HG02884 (cell line): ENCODE measurements around the gene DEPDC5.
A peak's percentile ranks its signal among the peaks of the same experiment; 100 is the strongest.

Experiments used
- ATAC-seq: cut with Tn5 transposase; IDR thresholded peaks from one replicate; pipeline ENCODE4 v1.9.1; 2021; ENCODE audit warnings: mild to moderate bottlenecking, moderate library complexity; ENCODE audit not compliant: unreplicated experiment

The DEPDC5 gene

GRCh38 chr22:31944700-31945442, 191.1 kb downstream of the DEPDC5 start:
- ATAC-seq: peak; percentile 14

DNA sequence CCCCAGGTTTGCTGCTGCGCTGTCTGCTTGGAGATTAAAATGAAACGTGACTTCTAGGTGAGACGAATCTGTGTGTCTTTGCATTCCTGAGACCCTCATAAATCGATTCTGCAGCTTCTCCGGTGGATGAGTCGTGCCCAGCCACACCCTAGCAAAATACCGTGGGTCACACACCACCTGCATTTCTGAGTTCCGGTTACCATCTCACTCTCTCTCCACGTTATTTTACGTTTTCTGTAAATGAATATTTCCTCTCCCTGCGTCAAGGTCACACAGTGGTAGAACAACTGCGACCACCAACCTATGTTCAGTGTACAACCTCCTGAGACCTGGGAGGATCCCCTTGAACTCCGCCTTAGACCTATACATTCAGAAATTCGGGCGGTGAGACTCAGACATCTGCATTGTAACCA, 191.6 kb downstream of the DEPDC5 start:
- ATAC-seq: no peak

GRCh38 chr22:31945971-31946680, 192.3 kb downstream of the DEPDC5 start:
- no peak for ATAC-seq

GRCh38 chr22:31947296-31947695, 193.5 kb downstream of the DEPDC5 start:
- ATAC-seq: no peak

- no peak for ATAC-seq
Observed at GRCh38 chr22:31948002-31948401, 194.2 kb downstream of the DEPDC5 start.

- ATAC-seq: no peak
Observed at GRCh38 chr22:31950226-31950625, 196.4 kb downstream of the DEPDC5 start.

DNA sequence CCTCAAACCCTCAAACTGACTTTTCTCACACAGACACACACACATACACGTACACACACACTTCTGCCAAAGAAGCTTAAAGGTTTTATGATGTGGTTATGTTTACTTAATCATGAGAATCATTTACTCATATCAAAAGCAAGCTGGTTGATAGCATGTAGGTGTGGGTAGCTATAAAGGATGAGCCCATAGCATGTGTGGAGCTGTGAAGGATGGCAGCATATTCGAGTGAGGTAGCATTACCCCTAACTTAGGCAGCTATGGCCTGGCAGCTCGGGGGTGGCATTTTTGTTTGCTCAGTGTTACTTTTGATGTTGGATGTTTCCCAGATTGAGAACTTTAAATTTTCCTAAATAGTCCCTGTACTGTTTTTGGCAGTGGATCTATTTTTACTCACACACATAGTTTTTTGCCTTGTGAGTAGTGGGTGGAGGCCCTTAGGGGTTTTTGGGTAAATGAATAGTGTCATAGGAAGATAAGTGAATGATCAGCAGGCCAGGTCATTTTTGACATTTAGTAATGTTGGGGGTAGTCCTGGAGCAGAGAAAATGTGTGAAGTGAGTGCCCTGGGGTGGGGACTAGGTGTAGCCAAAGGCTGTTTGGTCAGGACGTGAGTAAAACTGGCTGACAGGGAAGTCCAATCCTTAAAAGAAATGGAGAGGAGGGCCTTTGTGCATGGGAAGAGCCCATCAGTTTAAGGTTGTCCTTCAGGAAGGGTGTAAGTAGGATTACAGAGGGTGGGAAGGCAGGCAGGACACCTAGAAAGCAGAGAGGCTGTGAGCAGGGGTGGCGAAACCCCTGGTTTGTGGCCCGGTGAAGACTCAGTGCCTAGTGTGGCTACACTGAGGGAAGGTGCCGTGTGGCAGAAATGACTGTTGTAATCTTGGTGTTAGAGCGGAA, 197.6 kb downstream of the DEPDC5 start:
- no peak for ATAC-seq

- ATAC-seq: no peak
Observed at GRCh38 chr22:31952094-31952401, 198.2 kb downstream of the DEPDC5 start.

DNA sequence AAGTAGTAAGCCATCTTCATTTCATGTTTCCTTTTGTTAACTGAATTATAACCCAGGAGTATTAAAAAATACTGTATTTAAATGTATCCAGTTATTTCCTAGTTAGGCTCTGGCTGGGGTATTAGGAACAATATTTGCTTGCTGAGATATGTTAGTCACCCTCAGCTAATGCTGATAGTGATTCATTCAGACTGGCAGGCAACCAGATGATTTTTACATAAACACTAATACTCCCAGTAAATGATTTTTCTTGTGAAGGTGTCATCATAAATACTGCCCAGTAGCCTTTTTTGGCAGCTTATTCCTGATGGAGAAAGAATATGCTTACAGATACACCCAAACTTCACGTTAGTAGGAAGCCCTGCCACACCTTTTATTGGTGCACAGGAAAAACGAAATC, 198.7 kb downstream of the DEPDC5 start:
- ATAC-seq: no peak

DNA sequence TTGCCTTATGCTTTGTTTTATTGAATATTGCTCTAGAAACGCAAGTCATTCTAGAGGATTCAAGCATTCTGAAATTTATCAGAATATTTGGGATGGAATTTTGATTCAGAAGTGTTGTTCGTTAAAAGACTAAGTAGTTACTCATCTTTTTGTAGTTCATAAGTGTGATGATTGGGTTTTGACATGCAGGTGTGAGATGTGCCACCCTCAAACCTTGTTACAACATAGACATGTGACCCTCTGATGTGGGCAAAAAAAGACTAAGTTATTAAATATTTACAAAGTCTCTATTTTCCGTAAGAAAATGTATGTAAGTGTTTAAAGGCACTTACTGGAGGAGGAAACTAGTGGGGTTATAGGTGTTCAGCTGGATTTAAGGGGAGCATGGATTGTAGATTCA, 199.4 kb downstream of the DEPDC5 start:
- ATAC-seq: no peak

GRCh38 chr22:31954535-31955523, 201.0 kb downstream of the DEPDC5 start:
- ATAC-seq: no peak

- no peak for ATAC-seq
Observed at GRCh38 chr22:31956360-31956759, 202.5 kb downstream of the DEPDC5 start.
